Common myeloid progenitor, CD34-positive (primary cell): ENCODE measurements around the gene NPAS3.

ENCODE experiments used
- CTCF ChIA-PET: fragments of 350-600 bp; sonication (Branson Sonifier 250); formaldehyde crosslinking; loops from one replicate; lab custom pipeline; 2021; ENCODE audit warnings: antibody characterized with exemption; lab: Charles Lee
- POLR2A ChIA-PET: fragments of 350-600 bp; sonication (Branson Sonifier 250); formaldehyde crosslinking; loops from one replicate; lab custom pipeline; 2021; ENCODE audit warnings: antibody characterized with exemption; lab: Charles Lee
- DNase-seq, 3 donors: peaks; one replicate each; pipeline versions ENCODE4 v3.0.0 to v3.0.0-alpha.2; 2013
- H3K27ac ChIP-seq, 2 experiments: 1 replicate in 1 of 2; 2 replicates in 1 of 2; pipeline ENCODE4 v1.7.0; 2013; ENCODE audit warnings: inconsistent platforms in 2 of 2, low read length in 2 of 2, mild to moderate bottlenecking in 2 of 2, low read depth in 1 of 2, moderate library complexity in 1 of 2; ENCODE audit not compliant: severe bottlenecking in 2 of 2, insufficient read depth in 1 of 2, poor library complexity in 1 of 2
- H3K27me3 ChIP-seq, 5 experiments: replicated peaks in 2 of 5; 1 replicate in 3 of 5; 2 replicates in 2 of 5; pipeline versions ENCODE4 v1.6.1 to v1.7.0; 2013; ENCODE audit warnings: low read length in 4 of 5, mild to moderate bottlenecking in 2 of 5, moderate library complexity in 2 of 5, inconsistent platforms in 1 of 5; ENCODE audit not compliant: insufficient read depth in 5 of 5, control insufficient read depth in 4 of 5
- H3K36me3 ChIP-seq, 4 experiments: 1 replicate in 2 of 4; 2 replicates in 2 of 4; pipeline versions ENCODE4 v1.6.1 to v1.7.0; 2013; ENCODE audit warnings: low read length in 3 of 4, control low read depth in 1 of 4, mild to moderate bottlenecking in 1 of 4; ENCODE audit not compliant: control insufficient read depth in 4 of 4, insufficient read depth in 4 of 4
- H3K4me1 ChIP-seq, 4 experiments: 1 replicate in 3 of 4; 2 replicates in 1 of 4; pipeline versions ENCODE4 v1.6.1 to v1.7.1; 2013; ENCODE audit warnings: low read length in 3 of 4, mild to moderate bottlenecking in 3 of 4, control low read depth in 1 of 4, inconsistent platforms in 1 of 4, moderate library complexity in 1 of 4; ENCODE audit not compliant: control insufficient read depth in 4 of 4, insufficient read depth in 4 of 4; ENCODE audit errors: control extremely low read depth in 1 of 4
- H3K4me3 ChIP-seq, 7 experiments: 1 replicate in 4 of 7; 2 replicates in 3 of 7; pipeline versions ENCODE4 v1.5.1 to v1.7.0; 2013; ENCODE audit warnings: mild to moderate bottlenecking in 7 of 7, low read length in 6 of 7, moderate library complexity in 6 of 7, inconsistent platforms in 2 of 7, low read depth in 2 of 7, control low read depth in 1 of 7; ENCODE audit not compliant: insufficient read depth in 4 of 7, control insufficient read depth in 1 of 7; ENCODE audit errors: extremely low read depth in 1 of 7
- H3K9me3 ChIP-seq, 5 experiments: 1 replicate in 4 of 5; 2 replicates in 1 of 5; pipeline versions ENCODE4 v1.6.1 to v1.7.1; 2013; ENCODE audit warnings: low read length in 4 of 5, mild to moderate bottlenecking in 2 of 5, inconsistent platforms in 1 of 5, low read depth in 1 of 5, moderate library complexity in 1 of 5; ENCODE audit not compliant: control insufficient read depth in 4 of 5, insufficient read depth in 2 of 5; ENCODE audit errors: control extremely low read depth in 1 of 5
- WGBS: methylation state at CpG from one replicate; pipeline ENCODE4 v1.1.5; 2013; ENCODE audit not compliant: insufficient coverage; 5-methylcytosine and 5-hydroxymethylcytosine counted together

NPAS3 gene

DNA sequence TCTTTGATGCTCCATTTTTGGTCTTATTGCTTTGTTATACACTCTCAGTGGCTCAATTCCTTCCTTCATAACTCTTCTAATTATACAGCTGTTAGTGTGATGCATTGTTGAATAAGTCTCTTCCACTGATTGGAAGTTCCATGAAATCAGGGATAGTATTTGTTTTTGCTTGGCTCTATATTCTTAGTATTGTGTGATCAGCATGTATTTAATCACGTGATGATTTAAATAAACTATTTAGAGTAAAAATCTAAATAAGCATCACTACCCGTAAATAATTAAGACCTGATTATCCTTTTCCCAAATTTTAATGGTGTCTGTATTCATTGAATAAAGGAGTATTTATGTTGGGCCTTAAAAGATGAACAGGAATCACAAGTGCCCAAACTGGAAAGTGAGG lies 355.7 kb downstream of the NPAS3 start:
- no peaks in the 10 kb centered on the region for H3K36me3 ChIP-seq
- ChIA-PET POLR2A (no interaction called here), CTCF (no interaction called here)
- H3K27ac ChIP-seq = no peak overlapping the region
- H3K9me3 ChIP-seq = no peaks in the 10 kb centered on the region
- DNase-seq = no peak
- peaks cover 0 to 7% (median 5%) of the 10 kb centered on the region in 4 experiments for H3K4me1 ChIP-seq
- peaks cover 0 to 2% (median 0%) of the 10 kb centered on the region in 5 experiments for H3K27me3 ChIP-seq
- no peak overlapping the region for H3K4me3 ChIP-seq
- WGBS = no CpG with 5 or more reads among the region's 2 CpGs

- Histone ChIP-seq H3K27me3 (no peaks in the 10 kb centered on the region), H3K27ac (no peak overlapping the region), H3K4me3 (no peak overlapping the region), H3K36me3 (no peaks in the 10 kb centered on the region), H3K4me1 (peaks cover 0 to 7% (median 5%) of the 10 kb centered on the region in 4 experiments), H3K9me3 (no peaks in the 10 kb centered on the region)
- CTCF ChIA-PET = no interaction called here
- POLR2A ChIA-PET = no interaction called here
- no peak for DNase-seq
- WGBS = 94% methylated on average over 4 of the region's 4 CpGs
These were observed 358.9 kb downstream of the NPAS3 start for GRCh38 chr14:33297565-33297964.

GRCh38 chr14:33307691-33308251 lies 369.1 kb downstream of the NPAS3 start:
- DNase-seq = no peak
- Histone ChIP-seq H3K4me1 (no peaks in the 10 kb centered on the region), H3K27ac (no peak overlapping the region), H3K9me3 (no peaks in the 10 kb centered on the region), H3K27me3 (no peaks in the 10 kb centered on the region), H3K36me3 (no peaks in the 10 kb centered on the region), H3K4me3 (no peak overlapping the region)
- ChIA-PET CTCF (no interaction called here), POLR2A (no interaction called here)
- WGBS = 99% methylated on average over 7 of the region's 11 CpGs

- 97% methylated on average over 3 of the region's 4 CpGs for WGBS
- H3K9me3 ChIP-seq = no peaks in the 10 kb centered on the region
These were observed 370.4 kb downstream of the NPAS3 start for GRCh38 chr14:33309106-33309505.

DNA sequence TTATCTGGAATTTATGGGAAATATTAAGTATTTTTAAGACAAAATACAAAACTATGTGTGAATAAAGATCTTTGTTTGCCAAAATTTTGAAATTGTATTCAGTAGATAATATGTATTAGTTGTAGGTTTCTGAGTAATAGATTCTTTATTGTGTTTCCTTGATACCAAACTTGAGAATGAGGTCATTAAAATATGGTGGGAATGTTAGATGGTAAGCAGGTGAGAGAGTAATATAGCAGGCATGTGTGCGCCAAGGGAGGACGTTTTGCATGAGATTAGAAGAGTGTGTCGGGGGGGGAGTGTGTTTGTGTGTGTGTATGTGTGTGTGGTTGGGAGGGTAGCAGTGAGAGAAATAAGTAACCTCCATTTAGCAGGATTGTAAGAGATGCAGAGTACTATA lies 376.5 kb downstream of the NPAS3 start:
- H3K9me3 ChIP-seq = no peaks in the 10 kb centered on the region
- no peaks in the 10 kb centered on the region for H3K4me1 ChIP-seq
- no peaks in the 10 kb centered on the region for H3K27me3 ChIP-seq
- DNase-seq = no peak
- no peak overlapping the region for H3K27ac ChIP-seq
- WGBS = 94% methylated on average over 3 of the region's 3 CpGs
- H3K4me3 ChIP-seq = no peak overlapping the region
- POLR2A ChIA-PET = no interaction called here
- H3K36me3 ChIP-seq = no peaks in the 10 kb centered on the region
- CTCF ChIA-PET = no interaction called here

More at GRCh38 chr14:33309106-33309505, 370.4 kb downstream of the NPAS3 start:
- no peaks in the 10 kb centered on the region for H3K27me3 ChIP-seq
- no peak overlapping the region for H3K27ac ChIP-seq
- H3K36me3 ChIP-seq = no peaks in the 10 kb centered on the region
- POLR2A ChIA-PET = no interaction called here
- H3K4me1 ChIP-seq = no peaks in the 10 kb centered on the region
- no peak for DNase-seq
- CTCF ChIA-PET = no interaction called here
- no peak overlapping the region for H3K4me3 ChIP-seq

GRCh38 chr14:33315721-33316120 lies 377.0 kb downstream of the NPAS3 start:
- Histone ChIP-seq H3K27ac (no peak overlapping the region), H3K4me1 (no peaks in the 10 kb centered on the region), H3K9me3 (no peaks in the 10 kb centered on the region), H3K36me3 (no peaks in the 10 kb centered on the region), H3K4me3 (no peak overlapping the region), H3K27me3 (no peaks in the 10 kb centered on the region)
- DNase-seq = no peak
- WGBS = 100% methylated on average over 1 of the region's 2 CpGs
- CTCF ChIA-PET = interaction anchor here (0.9 kb wide), 1 partner anchor 117 kb away, joined by 3 read pairs; no protein-coding TSS in a partner anchor
- POLR2A ChIA-PET = no interaction called here

GRCh38 chr14:33317675-33318074 lies 379.0 kb downstream of the NPAS3 start:
- H3K9me3 ChIP-seq = no peaks in the 10 kb centered on the region
- H3K4me1 ChIP-seq = no peaks in the 10 kb centered on the region
- H3K27me3 ChIP-seq = no peaks in the 10 kb centered on the region
- H3K27ac ChIP-seq = no peak overlapping the region
- no CpG with 5 or more reads among the region's 5 CpGs for WGBS
- no peak for DNase-seq
- no peaks in the 10 kb centered on the region for H3K36me3 ChIP-seq
- ChIA-PET CTCF (no interaction called here), POLR2A (no interaction called here)
- H3K4me3 ChIP-seq = no peak overlapping the region
